PC-3 (cell line): Measurements from ENCODE around the gene GDF7.

Source experiments
- EZH2 ChIP-seq: fragments of 300-600 bp; sonication (generic); IDR thresholded peaks from one replicate; pipeline ENCODE4 v1.6.1; 2017; ENCODE audit warnings: antibody characterized with exemption, mild to moderate bottlenecking, low read length; ENCODE audit not compliant: unreplicated experiment
- TF ChIP-seq, protein P1 (sequence below): fragments of 300-600 bp; sonication (generic); conservative IDR thresholded peaks from 2 replicates; pipeline ENCODE4 v1.5.1; 2017; ENCODE audit warnings: antibody characterized with exemption, low read depth, mild to moderate bottlenecking, low read length

DNA sequence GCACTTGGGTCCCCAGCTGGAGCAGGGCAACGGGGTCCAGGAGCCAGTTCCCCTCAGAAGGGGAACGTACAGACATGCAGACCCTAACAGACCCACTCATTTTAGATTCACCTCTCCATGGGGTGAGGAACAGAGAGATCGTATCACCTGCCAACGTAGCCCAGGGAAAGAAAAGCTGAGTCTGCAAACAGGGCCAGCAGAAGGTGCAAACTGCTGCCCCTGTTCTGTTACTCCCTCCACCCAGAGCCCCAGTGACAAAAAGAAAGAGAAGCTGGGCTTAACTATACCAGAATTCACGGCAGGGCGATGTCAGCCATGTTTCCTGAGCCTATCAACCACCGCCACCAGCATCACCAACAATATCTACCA, 15.2 kb upstream of the GDF7 start:
- TF ChIP-seq, protein P1, sequence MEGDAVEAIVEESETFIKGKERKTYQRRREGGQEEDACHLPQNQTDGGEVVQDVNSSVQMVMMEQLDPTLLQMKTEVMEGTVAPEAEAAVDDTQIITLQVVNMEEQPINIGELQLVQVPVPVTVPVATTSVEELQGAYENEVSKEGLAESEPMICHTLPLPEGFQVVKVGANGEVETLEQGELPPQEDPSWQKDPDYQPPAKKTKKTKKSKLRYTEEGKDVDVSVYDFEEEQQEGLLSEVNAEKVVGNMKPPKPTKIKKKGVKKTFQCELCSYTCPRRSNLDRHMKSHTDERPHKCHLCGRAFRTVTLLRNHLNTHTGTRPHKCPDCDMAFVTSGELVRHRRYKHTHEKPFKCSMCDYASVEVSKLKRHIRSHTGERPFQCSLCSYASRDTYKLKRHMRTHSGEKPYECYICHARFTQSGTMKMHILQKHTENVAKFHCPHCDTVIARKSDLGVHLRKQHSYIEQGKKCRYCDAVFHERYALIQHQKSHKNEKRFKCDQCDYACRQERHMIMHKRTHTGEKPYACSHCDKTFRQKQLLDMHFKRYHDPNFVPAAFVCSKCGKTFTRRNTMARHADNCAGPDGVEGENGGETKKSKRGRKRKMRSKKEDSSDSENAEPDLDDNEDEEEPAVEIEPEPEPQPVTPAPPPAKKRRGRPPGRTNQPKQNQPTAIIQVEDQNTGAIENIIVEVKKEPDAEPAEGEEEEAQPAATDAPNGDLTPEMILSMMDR = no peak
- no peak for TF ChIP-seq EZH2
